Gastrocnemius medialis (tissue), 4 donors: ENCODE results near the gene CNTN4.

ENCODE experiments used
- POLR2A ChIP-seq, 2 donors: fragments of 450-650 bp; IDR thresholded peaks; one replicate each; pipeline ENCODE4 v1.6.1; 2017; ENCODE audit warnings: antibody characterized with exemption in 2 of 2, mild to moderate bottlenecking in 2 of 2, moderate library complexity in 2 of 2
- TF ChIP-seq, protein P1 (sequence below), 5 experiments: fragments of 450-650 bp in 3 of 5; fragments of 200-600 bp in 2 of 5; sonication (generic) in 2 of 5; IDR thresholded peaks in 4 of 5; conservative IDR thresholded peaks in 1 of 5; 1 replicate in 4 of 5; 2 replicates in 1 of 5; pipeline ENCODE4 v1.5.1; 2016 to 2019; ENCODE audit warnings: antibody characterized with exemption in 5 of 5, mild to moderate bottlenecking in 3 of 5, moderate library complexity in 3 of 5

DNA sequence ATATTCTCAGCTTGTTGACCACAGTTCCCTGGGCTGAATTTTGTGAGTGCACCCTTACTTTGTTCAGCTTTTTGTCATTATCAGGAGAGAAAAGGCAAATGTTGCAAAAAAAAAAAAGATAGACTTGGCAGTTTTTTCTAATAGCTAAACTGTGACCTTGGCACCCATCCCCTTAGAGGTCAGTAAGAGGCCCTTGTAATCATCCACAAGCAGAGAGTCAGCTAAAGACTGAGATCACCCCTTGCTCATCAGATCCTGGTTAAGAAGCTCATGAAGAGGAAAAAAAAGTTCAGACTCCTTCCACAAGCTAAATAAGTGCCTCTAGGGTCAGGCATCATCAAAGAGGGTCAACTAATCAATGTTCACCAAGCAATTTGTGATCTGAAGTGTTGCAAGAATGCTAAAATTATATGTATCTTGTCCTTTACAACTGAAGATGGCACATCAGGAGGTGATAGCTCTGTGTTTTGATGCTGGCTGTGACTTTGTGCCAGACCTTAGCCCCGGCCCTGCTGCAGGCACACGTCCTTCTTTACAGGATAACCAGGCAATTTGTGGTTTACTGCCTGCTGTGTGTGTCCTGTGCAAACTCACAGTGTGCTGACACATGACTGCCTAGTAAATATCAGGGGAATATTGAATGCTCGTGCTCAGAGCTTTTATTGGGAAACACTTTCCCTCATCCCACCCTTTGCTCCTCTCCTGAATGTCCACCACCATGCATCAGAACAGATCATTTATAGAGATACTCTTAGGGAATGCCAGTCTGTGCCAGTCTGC, 748.6 kb downstream of the CNTN4 start:
- TF ChIP-seq, protein P1, sequence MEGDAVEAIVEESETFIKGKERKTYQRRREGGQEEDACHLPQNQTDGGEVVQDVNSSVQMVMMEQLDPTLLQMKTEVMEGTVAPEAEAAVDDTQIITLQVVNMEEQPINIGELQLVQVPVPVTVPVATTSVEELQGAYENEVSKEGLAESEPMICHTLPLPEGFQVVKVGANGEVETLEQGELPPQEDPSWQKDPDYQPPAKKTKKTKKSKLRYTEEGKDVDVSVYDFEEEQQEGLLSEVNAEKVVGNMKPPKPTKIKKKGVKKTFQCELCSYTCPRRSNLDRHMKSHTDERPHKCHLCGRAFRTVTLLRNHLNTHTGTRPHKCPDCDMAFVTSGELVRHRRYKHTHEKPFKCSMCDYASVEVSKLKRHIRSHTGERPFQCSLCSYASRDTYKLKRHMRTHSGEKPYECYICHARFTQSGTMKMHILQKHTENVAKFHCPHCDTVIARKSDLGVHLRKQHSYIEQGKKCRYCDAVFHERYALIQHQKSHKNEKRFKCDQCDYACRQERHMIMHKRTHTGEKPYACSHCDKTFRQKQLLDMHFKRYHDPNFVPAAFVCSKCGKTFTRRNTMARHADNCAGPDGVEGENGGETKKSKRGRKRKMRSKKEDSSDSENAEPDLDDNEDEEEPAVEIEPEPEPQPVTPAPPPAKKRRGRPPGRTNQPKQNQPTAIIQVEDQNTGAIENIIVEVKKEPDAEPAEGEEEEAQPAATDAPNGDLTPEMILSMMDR (IDR thresholded peaks at IDR 0.05 in 4 of 5, conservative IDR thresholded peaks at IDR 0.05 in 1 of 5) = no peak
- no peak for TF ChIP-seq POLR2A (IDR thresholded peaks at IDR 0.05)
